Spleen (tissue), 11 donors: ENCODE measurements around the gene NEURL1. TPM values are rescaled to one million over a fixed set of nuclear protein-coding genes. Genes with fewer than 3 reads are reported as not detected.

Source experiments
- DNase-seq: peaks from one replicate; pipeline ENCODE4 v3.0.0-alpha.2; 2020
- H3K27ac ChIP-seq, 8 donors: fragments of 200-600 bp; sonication (generic) in 7 of 8; 1 replicate in 4 of 8; 2 replicates in 4 of 8; pipeline versions ENCODE4 v1.5.0 to v1.8.0; 2016 to 2021; ENCODE audit warnings: inconsistent platforms in 4 of 8, mild to moderate bottlenecking in 4 of 8, moderate library complexity in 1 of 8
- H3K27me3 ChIP-seq, 7 donors: fragments of 200-600 bp; sonication (generic) in 6 of 7; replicated peaks in 1 of 7; 1 replicate in 4 of 7; 2 replicates in 3 of 7; pipeline versions ENCODE4 v1.5.0 to v1.8.0; 2016 to 2021; ENCODE audit warnings: inconsistent platforms in 3 of 7, mild to moderate bottlenecking in 1 of 7
- H3K36me3 ChIP-seq, 6 donors: fragments of 200-600 bp; sonication (generic) in 5 of 6; 1 replicate in 4 of 6; 2 replicates in 2 of 6; pipeline versions ENCODE4 v1.5.0 to v1.8.0; 2016 to 2021; ENCODE audit warnings: inconsistent platforms in 2 of 6
- H3K4me1 ChIP-seq, 6 donors: fragments of 200-600 bp; sonication (generic) in 5 of 6; 1 replicate in 3 of 6; 2 replicates in 3 of 6; pipeline versions ENCODE4 v1.5.0 to v1.8.0; 2016 to 2021; ENCODE audit warnings: inconsistent platforms in 3 of 6
- H3K4me3 ChIP-seq, 8 donors: fragments of 200-600 bp; sonication (generic) in 7 of 8; 1 replicate in 4 of 8; 2 replicates in 4 of 8; pipeline versions ENCODE4 v1.5.0 to v1.8.0; 2016 to 2021; ENCODE audit warnings: inconsistent platforms in 4 of 8, mild to moderate bottlenecking in 4 of 8, moderate library complexity in 2 of 8
- H3K9me3 ChIP-seq, 8 donors: fragments of 200-600 bp; sonication (generic) in 7 of 8; 1 replicate in 4 of 8; 2 replicates in 4 of 8; pipeline versions ENCODE4 v1.5.0 to v1.8.0; 2016 to 2021; ENCODE audit warnings: inconsistent platforms in 4 of 8
- CTCF ChIP-seq, 11 experiments: fragments of 200-600 bp in 7 of 11; fragments of 450-650 bp in 4 of 11; sonication (generic) in 4 of 11; IDR thresholded peaks in 8 of 11; conservative IDR thresholded peaks in 3 of 11; 1 replicate in 7 of 11; 2 replicates in 4 of 11; pipeline versions ENCODE4 v1.4.0 to v1.8.0; 2016 to 2021; ENCODE audit warnings: antibody characterized with exemption in 11 of 11, inconsistent platforms in 4 of 11, mild to moderate bottlenecking in 1 of 11
- POLR2A ChIP-seq, 3 donors: fragments of 450-650 bp; IDR thresholded peaks; one replicate each; pipeline ENCODE4 v1.5.1; 2017; ENCODE audit warnings: antibody characterized with exemption in 3 of 3, mild to moderate bottlenecking in 1 of 3
- POLR2AphosphoS5 ChIP-seq, 3 donors: sonication (generic); formaldehyde crosslinking; IDR thresholded peaks; one replicate each; pipeline ENCODE4 v1.5.1; 2017; ENCODE audit warnings: antibody characterized with exemption in 3 of 3
- WGBS, 5 donors: extraction: QIAGEN DNeasy Blood & Tissue Kit in 3 of 5; methylation state at CpG; one replicate each; pipeline versions ENCODE4 v1.1.5 to v1.1.7; 2013 to 2018; 5-methylcytosine and 5-hydroxymethylcytosine counted together
- intact Hi-C: fragments of 100-400 bp; cut with DNase I; formaldehyde crosslinking; loops from one replicate; pipeline ENCODE4 v1.15.0; 2023; ENCODE audit warnings: low total_unique reads
- polyA plus RNA-seq, 3 donors: library from polyadenylated mRNA; stranded (reverse); fragments of 200-250 nt; gene quantifications; one replicate each; pipeline ENCODE4 v1.2.1, GENCODE V29; 2013
- total RNA-seq, 7 donors: library from RNA; depleted of rRNA in 3 of 7; stranded (reverse); fragments of >200 nt in 3 of 7; fragmentation: NEBNext Ultra II Directional in 4 of 7; extraction: Animal tissue kit (Norgen Biotek cat#: 25700) in 4 of 7; gene quantifications; one replicate each; pipeline versions ENCODE4 v1.1.0 to v1.2.1, GENCODE V29; 2016 to 2021
- donor health status: healthy with polysubstance abuse.
- donor health status: DM: no; HTN: no; CAD: no; lungs with moderate emphysema.
- donor health status: DM: no; HTN: no; CAD: no.
- donor health status: Bipolar disorder and iron deficiency.
- donor health status: healthy.
- donor health status: DM: no; HTN: no; CAD: no.
- donor health status: DM: yes; HTN: yes; CAD: no.

NEURL1 gene
- total and polyA plus RNA-seq, 10 donors, result 0.43 to 3.6 (median 2.3) TPM

GRCh38 chr10:103476046-103476768, 17.3 kb upstream of the NEURL1 start:
- H3K9me3 ChIP-seq, result no peaks in the 10 kb centered on the region
- intact Hi-C loops, result no loop called here
- no peaks in the 10 kb centered on the region for H3K36me3 ChIP-seq
- H3K4me1 ChIP-seq, result peaks cover 9 to 40% (median 30%) of the 10 kb centered on the region in 6 donors
- H3K27me3 ChIP-seq, result no peaks in the 10 kb centered on the region
- TF ChIP-seq POLR2A (IDR thresholded peaks at IDR 0.05) (no peak), CTCF (IDR thresholded peaks at IDR 0.05 in 8 of 11, conservative IDR thresholded peaks at IDR 0.05 in 3 of 11) (peak in 1 of 11 experiments; percentile 10)
- 59 to 79% (median 77%) methylated on average over 6 to 11 of the region's 11 CpGs for WGBS, 5 donors
- DNase-seq, result no peak
- H3K4me3 ChIP-seq, result no peak overlapping the region
- no peak overlapping the region for H3K27ac ChIP-seq

- Histone ChIP-seq H3K4me3 (no peak overlapping the region), H3K36me3 (no peaks in the 10 kb centered on the region), H3K4me1 (peaks cover 0 to 28% (median 17%) of the 10 kb centered on the region in 6 donors), H3K9me3 (no peaks in the 10 kb centered on the region), H3K27ac (no peak overlapping the region), H3K27me3 (no peaks in the 10 kb centered on the region)
- DNase-seq, result no peak
- intact Hi-C loops, result no loop called here
- 87 to 95% (median 93%) methylated on average over 11 to 22 of the region's 22 CpGs for WGBS, 5 donors
- TF ChIP-seq POLR2A (IDR thresholded peaks at IDR 0.05) (no peak), POLR2AphosphoS5 (IDR thresholded peaks at IDR 0.05) (no peak), CTCF (IDR thresholded peaks at IDR 0.05 in 8 of 11, conservative IDR thresholded peaks at IDR 0.05 in 3 of 11) (no peak)
Measured at GRCh38 chr10:103478671-103479070, 14.8 kb upstream of the NEURL1 start.

- no peak for TF ChIP-seq CTCF (IDR thresholded peaks at IDR 0.05 in 8 of 11, conservative IDR thresholded peaks at IDR 0.05 in 3 of 11)
- no peaks in the 10 kb centered on the region for H3K27me3 ChIP-seq
- DNase-seq, result no peak
- no peaks in the 10 kb centered on the region for H3K9me3 ChIP-seq
- no peak within 1 kb of the TSS for H3K27ac ChIP-seq
- intact Hi-C loops, result no loop called here
- H3K4me3 ChIP-seq, result no peak within 1 kb of the TSS
- peaks cover 0 to 28% (median 17%) of the 10 kb centered on the region in 6 donors for H3K4me1 ChIP-seq
- H3K36me3 ChIP-seq, result no peaks in the 10 kb centered on the region
- 78 to 96% (median 85%) methylated on average over 7 of the region's 7 CpGs for WGBS, 5 donors
Measured at GRCh38 chr10:103479135-103479534, 14.4 kb upstream of the NEURL1 start, which contains the start of gene CALHM3. Gene CALHM3 (minus strand): TSS chr10:103479240. CDS start chr10:103479032, 208 bp downstream.

GRCh38 chr10:103480521-103480920, 13.0 kb upstream of the NEURL1 start:
- no peaks in the 10 kb centered on the region for H3K36me3 ChIP-seq
- no peaks in the 10 kb centered on the region for H3K27me3 ChIP-seq
- 68 to 96% (median 76%) methylated on average over 4 to 5 of the region's 5 CpGs for WGBS, 5 donors
- TF ChIP-seq POLR2A (IDR thresholded peaks at IDR 0.05), result no peak
- TF ChIP-seq CTCF (IDR thresholded peaks at IDR 0.05 in 8 of 11, conservative IDR thresholded peaks at IDR 0.05 in 3 of 11), result no peak
- TF ChIP-seq POLR2AphosphoS5 (IDR thresholded peaks at IDR 0.05), result peak; percentile 8 to 25 (median 20)
- H3K27ac ChIP-seq, result no peak overlapping the region
- H3K4me3 ChIP-seq, result no peak overlapping the region
- DNase-seq, result no peak
- intact Hi-C loops, result loop anchor here (2.0 kb wide), 1 partner anchor 58 kb away; no protein-coding TSS in a partner anchor
- peaks cover 0 to 30% (median 19%) of the 10 kb centered on the region in 6 donors for H3K4me1 ChIP-seq
- H3K9me3 ChIP-seq, result no peaks in the 10 kb centered on the region
